ENCODE data around the gene PHC3. TPM values are rescaled to one million over a fixed set of nuclear protein-coding genes. Genes with fewer than 3 reads are reported as not detected.

Gene PHC3
- total and polyA plus RNA-seq, 9 donors = 9.9 to 121 (median 90.2) TPM

DNA sequence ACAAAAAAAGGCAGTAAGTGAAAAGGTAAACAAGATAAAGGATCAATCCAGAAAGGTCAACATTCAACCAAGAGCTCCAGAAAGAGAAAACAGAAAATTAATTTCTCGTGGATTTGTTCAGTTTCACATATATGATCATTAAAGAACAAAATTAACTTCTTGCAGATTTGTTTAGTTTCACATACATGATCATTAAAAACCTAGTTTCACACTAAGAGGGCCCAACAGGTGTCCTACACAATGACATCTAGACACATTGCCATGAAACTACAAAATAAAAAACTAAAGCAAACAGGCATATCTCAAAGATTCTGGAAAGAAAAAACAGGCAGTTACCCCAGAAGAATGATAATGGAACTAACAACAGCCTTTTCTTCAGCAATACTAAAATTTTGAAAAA is 22.1 kb downstream of the PHC3 start:
- Histone ChIP-seq H3K9me3 (no peaks in the 10 kb centered on the region), H3K27ac (no peak overlapping the region), H3K27me3 (no peaks in the 10 kb centered on the region), H3K4me3 (no peak overlapping the region), H3K36me3 (no peaks in the 10 kb centered on the region), H3K4me1 (ENCODE audit: insufficient read depth) (peaks cover 3% of the 10 kb centered on the region)
- TF ChIP-seq, protein P1, sequence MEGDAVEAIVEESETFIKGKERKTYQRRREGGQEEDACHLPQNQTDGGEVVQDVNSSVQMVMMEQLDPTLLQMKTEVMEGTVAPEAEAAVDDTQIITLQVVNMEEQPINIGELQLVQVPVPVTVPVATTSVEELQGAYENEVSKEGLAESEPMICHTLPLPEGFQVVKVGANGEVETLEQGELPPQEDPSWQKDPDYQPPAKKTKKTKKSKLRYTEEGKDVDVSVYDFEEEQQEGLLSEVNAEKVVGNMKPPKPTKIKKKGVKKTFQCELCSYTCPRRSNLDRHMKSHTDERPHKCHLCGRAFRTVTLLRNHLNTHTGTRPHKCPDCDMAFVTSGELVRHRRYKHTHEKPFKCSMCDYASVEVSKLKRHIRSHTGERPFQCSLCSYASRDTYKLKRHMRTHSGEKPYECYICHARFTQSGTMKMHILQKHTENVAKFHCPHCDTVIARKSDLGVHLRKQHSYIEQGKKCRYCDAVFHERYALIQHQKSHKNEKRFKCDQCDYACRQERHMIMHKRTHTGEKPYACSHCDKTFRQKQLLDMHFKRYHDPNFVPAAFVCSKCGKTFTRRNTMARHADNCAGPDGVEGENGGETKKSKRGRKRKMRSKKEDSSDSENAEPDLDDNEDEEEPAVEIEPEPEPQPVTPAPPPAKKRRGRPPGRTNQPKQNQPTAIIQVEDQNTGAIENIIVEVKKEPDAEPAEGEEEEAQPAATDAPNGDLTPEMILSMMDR (IDR thresholded peaks at IDR 0.05) = no peak
- TF ChIP-seq POLR2A (IDR thresholded peaks at IDR 0.05) = no peak
- no peak for TF ChIP-seq EP300 (IDR thresholded peaks at IDR 0.05)
- WGBS, 3 donors = 28 to 66% (median 65%) methylated on average over 1 of the region's 1 CpG
- intact Hi-C loops (cut with DNase I) = no loop called here
- no peak for DNase-seq

DNA sequence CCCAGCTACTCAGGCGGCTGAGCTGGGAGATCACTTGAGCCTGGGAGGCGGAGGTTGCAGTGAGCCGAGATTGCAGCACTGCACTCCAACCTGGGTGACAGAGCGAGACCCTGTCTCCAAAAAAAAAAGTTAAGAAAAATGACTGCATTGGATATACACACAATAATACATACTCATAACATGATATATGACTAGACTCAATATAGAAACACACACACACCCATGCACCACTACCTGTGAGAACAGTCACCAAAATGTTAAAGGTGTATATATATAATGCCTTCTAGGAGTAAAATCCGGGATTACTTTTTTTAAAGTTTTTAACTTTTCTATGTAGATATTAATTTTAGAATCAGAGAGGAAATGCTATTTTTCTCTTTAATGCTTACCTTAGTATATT is 25.9 kb downstream of the PHC3 start:
- DNase-seq = no peak
- Histone ChIP-seq H3K27me3 (no peaks in the 10 kb centered on the region), H3K9me3 (no peaks in the 10 kb centered on the region), H3K36me3 (no peaks in the 10 kb centered on the region), H3K4me1 (ENCODE audit: insufficient read depth) (peaks cover 5% of the 10 kb centered on the region), H3K27ac (no peak overlapping the region), H3K4me3 (no peak overlapping the region)
- TF ChIP-seq EP300 (IDR thresholded peaks at IDR 0.05) (no peak), POLR2A (IDR thresholded peaks at IDR 0.05) (no peak)
- TF ChIP-seq, protein P1 (IDR thresholded peaks at IDR 0.05) = no peak
- 76 to 97% (median 96%) methylated on average over 5 of the region's 5 CpGs for WGBS, 3 donors
- intact Hi-C loops (cut with DNase I) = no loop called here

DNA sequence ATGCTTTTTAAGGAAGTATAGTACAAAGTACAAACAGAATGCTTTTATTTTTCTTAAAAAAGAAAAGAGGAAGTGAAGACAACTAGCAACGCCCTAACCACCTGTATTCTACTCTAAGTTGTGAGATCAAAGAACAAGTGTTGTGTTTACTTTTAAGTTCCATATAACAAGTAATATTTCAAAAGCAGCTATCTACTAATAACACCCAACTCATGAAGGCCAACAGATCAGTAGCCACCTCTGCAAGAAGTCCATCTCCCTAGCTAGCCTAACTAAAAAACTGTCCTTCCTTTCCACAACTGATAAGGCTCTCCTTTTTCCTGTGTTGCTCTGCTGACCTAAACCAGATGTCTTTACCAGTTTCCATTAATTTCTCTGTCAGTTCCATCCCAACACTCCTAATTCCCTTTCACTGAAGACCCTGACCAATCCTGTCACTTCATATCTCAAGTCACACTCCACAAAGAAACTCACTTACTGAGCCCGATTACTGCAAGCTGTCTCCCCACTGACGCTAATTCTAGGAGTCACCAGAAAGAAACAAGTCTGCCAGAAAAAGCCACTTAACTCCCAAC is 26.9 kb downstream of the PHC3 start:
- Histone ChIP-seq H3K27ac (no peak overlapping the region), H3K36me3 (no peaks in the 10 kb centered on the region), H3K4me1 (ENCODE audit: insufficient read depth) (peaks cover 5% of the 10 kb centered on the region), H3K27me3 (no peaks in the 10 kb centered on the region), H3K9me3 (no peaks in the 10 kb centered on the region), H3K4me3 (no peak overlapping the region)
- 42 to 48% (median 46%) methylated on average over 3 of the region's 3 CpGs for WGBS, 3 donors
- TF ChIP-seq POLR2A (IDR thresholded peaks at IDR 0.05) = no peak
- TF ChIP-seq, protein P1 (IDR thresholded peaks at IDR 0.05) = no peak
- no peak for DNase-seq
- intact Hi-C loops (cut with DNase I) = no loop called here

DNA sequence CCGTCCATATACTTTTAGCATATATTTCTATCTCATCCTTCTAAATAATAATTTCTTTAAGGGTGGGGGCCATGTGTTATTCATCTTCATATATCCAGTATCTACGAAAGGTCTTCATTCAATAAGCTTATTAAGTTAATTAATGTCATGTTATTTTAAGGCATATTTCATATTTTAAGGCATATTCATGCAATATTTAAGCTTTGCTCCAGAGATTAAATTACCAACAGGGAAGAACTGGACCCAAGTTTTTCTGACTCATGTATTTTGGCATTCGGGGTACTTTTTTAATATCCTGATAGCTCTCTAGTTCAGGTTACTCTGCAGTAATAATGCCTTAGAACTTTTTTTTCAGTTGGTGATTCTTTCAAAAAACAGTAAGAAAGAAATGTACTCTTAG is 27.4 kb downstream of the PHC3 start:
- H3K4me1 ChIP-seq (ENCODE audit: insufficient read depth) = peaks cover 5% of the 10 kb centered on the region
- no peaks in the 10 kb centered on the region for H3K9me3 ChIP-seq
- TF ChIP-seq, protein P1 (IDR thresholded peaks at IDR 0.05) = no peak
- no peak for TF ChIP-seq EP300 (IDR thresholded peaks at IDR 0.05)
- no peak for TF ChIP-seq POLR2A (IDR thresholded peaks at IDR 0.05)

More for the DNA sequence above, 27.4 kb downstream of the PHC3 start:
- Histone ChIP-seq H3K27me3 (no peaks in the 10 kb centered on the region), H3K36me3 (no peaks in the 10 kb centered on the region), H3K4me3 (no peak overlapping the region), H3K27ac (no peak overlapping the region)
- 65 to 68% (median 66%) methylated on average over 3 of the region's 3 CpGs for WGBS, 3 donors
- DNase-seq = no peak
- intact Hi-C loops (cut with DNase I) = no loop called here
